ENCODE results near the gene CFAP57.

Gene CFAP57

GRCh38 chr1:43279666-43280065 lies 107.5 kb downstream of the CFAP57 start:
- FAIRE-seq, result no peak

DNA sequence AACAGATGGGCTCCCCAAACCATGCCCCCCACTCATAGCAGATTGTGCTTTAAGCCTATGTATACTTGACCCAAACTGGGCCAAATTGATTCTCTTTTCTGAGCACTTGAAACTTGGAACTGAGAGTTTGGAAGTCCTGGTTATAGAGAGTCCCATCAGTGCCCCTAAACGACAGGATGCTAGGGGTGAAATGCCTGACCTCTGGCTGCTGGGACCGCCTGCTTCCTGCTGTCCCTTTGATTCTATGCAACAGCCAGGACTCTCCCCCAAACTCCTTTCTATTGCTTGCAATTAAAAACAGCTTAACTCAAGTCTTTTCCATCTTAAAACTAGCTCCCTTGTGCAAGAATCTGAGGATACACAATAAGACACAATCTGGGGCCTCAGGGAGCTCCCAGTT lies 108.6 kb downstream of the CFAP57 start:
- no peak for FAIRE-seq

GRCh38 chr1:43282220-43283195 lies 110.4 kb downstream of the CFAP57 start:
- no peak for FAIRE-seq

GRCh38 chr1:43284065-43284464 lies 111.9 kb downstream of the CFAP57 start:
- FAIRE-seq, result no peak

GRCh38 chr1:43284546-43285110 lies 112.5 kb downstream of the CFAP57 start:
- FAIRE-seq, result no peak

DNA sequence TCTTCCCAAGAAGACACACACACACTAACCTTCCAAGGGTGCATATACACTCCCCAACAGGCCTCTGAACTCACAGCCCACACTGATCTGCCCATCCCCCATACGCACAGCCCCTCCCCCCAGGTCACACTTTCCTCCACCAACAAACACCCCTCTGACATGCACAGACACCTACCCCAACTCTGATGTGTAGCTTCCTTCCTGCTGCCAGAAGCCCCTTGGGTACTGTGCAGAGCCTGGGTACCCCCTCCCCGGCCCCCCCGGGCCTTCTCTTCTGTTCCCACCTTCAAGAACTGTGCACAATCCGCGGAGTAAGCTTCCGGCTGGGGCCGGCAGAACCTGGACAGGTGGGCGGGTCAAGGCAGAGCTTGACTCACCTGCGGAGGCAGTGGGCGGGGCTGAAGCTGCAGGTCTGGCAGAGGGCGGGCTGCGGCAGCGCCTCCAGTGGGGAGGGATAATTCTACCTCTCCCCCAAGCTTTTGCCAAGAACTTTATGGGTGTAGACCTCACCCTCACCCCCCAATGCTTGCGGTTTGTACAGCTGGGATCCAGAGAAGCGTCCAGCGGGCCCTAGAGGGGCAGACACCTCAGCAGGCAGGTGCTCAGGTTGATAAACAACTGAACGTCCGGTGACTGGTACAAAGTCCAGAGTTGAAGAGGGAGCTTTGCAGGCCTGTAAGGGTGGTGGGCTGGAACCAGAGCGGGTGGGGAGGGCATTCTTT lies 113.3 kb downstream of the CFAP57 start, which contains the start of gene C1orf210:
Gene C1orf210, minus strand, starts transcription at position 313 of the 722 bp plus-strand sequence. CDS start 2,311 bp downstream, outside the sequence.
- no peak for FAIRE-seq

DNA sequence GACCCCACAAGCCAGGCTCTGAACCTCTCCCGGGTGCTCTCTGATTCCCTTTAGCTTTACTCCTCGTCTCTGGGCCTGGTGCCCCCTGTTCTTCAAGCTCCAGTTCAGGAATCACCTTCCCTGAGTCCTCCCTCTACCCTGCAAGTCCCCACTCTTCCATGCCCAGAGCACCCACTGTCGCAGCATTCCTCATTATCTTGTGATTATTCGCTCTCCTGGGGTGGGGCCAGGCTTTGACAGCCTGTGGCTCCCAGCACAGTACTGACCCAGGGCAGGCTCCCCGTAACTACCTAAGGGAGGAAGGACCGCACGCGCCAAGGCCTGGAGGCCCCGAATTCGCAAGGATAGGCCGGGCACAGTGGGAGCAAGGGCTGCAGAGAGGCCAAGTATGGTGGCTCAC lies 114.0 kb downstream of the CFAP57 start:
- no peak for FAIRE-seq

DNA sequence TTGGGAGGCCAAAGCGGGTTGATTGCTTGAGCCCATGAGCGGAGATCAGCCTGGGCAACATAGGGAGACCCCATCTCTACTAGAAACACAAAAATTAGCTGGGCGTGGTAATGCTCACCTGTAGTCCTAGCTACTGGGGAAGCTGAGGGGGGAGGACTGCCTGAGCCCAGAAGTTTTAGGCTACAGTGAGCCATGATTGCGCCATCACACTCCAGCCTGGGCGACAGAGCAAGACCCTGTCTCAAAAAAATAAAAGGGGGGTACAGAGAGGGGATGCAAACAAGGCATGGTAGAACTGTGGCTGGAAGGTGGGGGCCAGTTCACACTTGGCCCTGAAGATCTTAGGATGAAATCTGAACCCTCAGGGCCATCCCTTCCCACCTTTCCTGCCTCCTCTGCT lies 114.4 kb downstream of the CFAP57 start:
- FAIRE-seq, result no peak

GRCh38 chr1:43288058-43288784 lies 116.1 kb downstream of the CFAP57 start:
- no peak for FAIRE-seq

- no peak for FAIRE-seq
Observed at GRCh38 chr1:43288785-43289706, 116.9 kb downstream of the CFAP57 start.

DNA sequence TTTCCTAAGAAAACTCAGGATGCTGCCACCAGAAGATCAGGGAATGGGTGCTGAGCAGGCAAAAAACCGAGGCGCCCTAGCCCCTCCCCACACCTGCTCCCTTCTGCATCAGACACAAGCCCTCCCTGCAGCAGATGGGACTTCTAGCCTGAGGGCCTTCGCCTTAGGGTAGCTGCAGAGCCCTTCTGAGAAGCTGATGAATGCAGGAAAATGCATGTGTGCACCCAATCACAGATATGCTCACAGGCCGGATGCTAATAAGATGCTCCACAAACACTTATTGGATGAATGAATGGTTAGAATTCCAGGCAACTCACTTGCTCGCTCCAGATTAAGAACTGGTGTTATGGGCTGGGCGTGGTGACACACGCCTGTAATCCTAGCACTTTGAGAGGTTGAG lies 120.1 kb downstream of the CFAP57 start:
- no peak for FAIRE-seq

- FAIRE-seq, result no peak
Observed at GRCh38 chr1:43292679-43293078, 120.5 kb downstream of the CFAP57 start.

DNA sequence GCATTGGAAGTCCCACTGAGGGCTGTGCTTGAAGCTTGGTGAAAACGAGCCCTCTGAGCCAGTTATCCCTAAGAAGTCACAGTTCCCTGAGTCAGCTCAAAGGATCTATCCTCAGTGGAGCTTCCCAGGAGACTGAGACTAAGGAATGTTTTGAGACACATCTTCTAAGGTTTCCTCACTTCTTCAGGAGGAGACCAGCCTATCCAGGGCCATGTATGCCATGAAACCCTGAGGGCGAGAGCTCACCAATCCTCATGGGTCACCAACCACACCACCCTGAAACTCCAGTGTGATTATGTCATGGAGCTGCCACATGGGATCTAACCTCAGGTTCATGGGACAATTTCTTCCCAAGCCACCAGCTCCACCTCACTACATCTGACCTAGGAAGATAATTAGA lies 121.0 kb downstream of the CFAP57 start:
- FAIRE-seq, result no peak

DNA sequence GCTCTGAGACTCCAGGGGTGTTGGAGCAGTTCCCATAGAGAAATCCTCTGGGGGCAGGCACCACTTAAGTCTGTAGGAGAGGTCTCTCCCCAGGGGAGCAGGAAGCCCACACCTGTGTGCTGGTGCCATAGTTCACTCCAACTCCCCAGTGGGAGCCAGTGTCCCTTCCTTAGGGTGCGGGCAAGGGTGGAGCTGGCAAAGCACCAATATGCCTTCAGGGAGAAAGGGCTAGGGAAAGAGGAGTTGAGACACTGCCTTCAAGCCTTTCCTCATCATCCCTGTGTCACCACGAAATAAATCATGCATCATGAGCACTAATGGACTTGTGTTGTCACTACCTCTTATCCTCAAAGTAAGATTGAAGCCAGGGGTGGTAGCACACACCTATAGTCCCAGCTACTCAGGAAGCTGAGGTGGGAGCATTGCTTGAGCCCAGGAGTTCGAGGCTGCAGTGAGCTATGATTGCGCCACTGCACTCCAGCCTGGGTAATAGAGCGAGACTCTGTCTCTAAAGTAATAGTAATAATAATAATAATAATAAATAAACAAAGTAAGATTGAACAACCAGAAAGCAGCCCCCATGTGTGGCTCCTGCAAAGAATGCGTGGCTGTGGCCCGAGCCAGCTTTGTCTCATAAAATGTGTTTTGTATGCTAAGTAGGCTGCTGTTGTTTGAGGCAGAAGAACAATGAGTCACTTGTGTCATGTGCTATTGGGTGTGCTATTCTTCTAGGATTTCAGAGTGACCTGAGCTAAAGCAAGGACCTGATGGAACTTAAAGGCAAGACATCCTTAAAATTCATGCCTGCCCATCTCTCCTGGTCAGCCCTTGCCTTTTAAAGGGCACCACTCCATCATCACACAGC lies 122.0 kb downstream of the CFAP57 start:
- FAIRE-seq, result no peak

GRCh38 chr1:43294761-43295160 lies 122.6 kb downstream of the CFAP57 start:
- no peak for FAIRE-seq

DNA sequence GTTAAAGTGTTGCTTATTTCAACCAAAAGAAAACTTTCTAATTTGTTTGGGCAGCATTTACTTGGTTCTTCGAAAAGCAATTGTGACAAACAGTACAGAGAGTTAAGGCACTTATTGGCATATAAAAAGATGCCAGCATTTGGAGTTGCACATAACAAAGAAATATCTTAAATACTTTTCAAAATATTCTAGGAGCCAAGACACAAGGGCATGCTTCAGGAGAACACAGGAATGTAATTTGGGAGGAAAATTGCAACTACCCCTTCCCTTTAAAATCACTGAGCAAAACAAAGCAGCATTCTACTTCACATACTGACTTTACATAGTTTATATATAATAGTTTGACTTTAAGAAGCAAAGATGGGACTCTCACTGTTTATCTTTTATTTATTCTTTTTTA lies 124.1 kb downstream of the CFAP57 start:
- FAIRE-seq, result no peak

- no peak for FAIRE-seq
Observed at GRCh38 chr1:43298055-43298454, 125.9 kb downstream of the CFAP57 start.

- FAIRE-seq, result no peak
Observed at GRCh38 chr1:43299101-43299500, 127.0 kb downstream of the CFAP57 start.

- FAIRE-seq, result no peak
Observed at GRCh38 chr1:43300378-43301094, 128.4 kb downstream of the CFAP57 start, which contains the start of gene TIE1. Gene TIE1, plus strand, starts transcription at chr1:43300982. Its CDS starts 90 bp downstream, at chr1:43301072.

GRCh38 chr1:43302201-43302600 lies 130.1 kb downstream of the CFAP57 start:
- no peak for FAIRE-seq
